ENCODE results near the gene FTH1. TPM values are rescaled to one million over a fixed set of nuclear protein-coding genes. Genes with fewer than 3 reads are reported as not detected.
A peak's percentile ranks its signal among the peaks of the same experiment; 100 is the strongest.

FTH1 gene
- total RNA-seq, 1 experiment from 2014 or later = 2,484 TPM

GRCh38 chr11:61957021-61957770 lies 10.2 kb downstream of the FTH1 start:
- H3K4me3 ChIP-seq (ENCODE audit: low read depth, low read length, poor library complexity, severe bottlenecking) = no peak overlapping the region
- no peaks in the 10 kb centered on the region for H3K27me3 ChIP-seq (replicated peaks; ENCODE audit: insufficient read depth, low read depth, low read length, poor library complexity)
- H3K4me1 ChIP-seq (ENCODE audit: insufficient read depth, low read length, poor library complexity, severe bottlenecking) = peaks cover 5% of the 10 kb centered on the region
- ChIA-PET POLR2A (ENCODE audit: low non-redundant PET) (interaction anchor here (0.6 kb wide), 1 partner anchor 153 kb away, joined by 3 read pairs; no protein-coding TSS in a partner anchor), CTCF (no interaction called here)
- no peak for TF ChIP-seq EZH2 (IDR thresholded peaks at IDR 0.05; ENCODE audit: borderline replicate concordance, low read depth, low read length, poor library complexity, severe bottlenecking)
- no peak for TF ChIP-seq CTCF (conservative IDR thresholded peaks at IDR 0.05; ENCODE audit: low read depth, low read length)
- no TSS peak for BruUV-seq (replicated peaks)
- no peaks in the 10 kb centered on the region for H3K9me3 ChIP-seq (ENCODE audit: low read depth, low read length, poor library complexity, severe bottlenecking)
- DNase-seq (ENCODE audit: low spot score) = no peak
- intact Hi-C loops (cut with micrococcal nuclease; ENCODE audit: unreplicated experiment) = no loop called here
- no peaks in the 10 kb centered on the region for H3K36me3 ChIP-seq (ENCODE audit: insufficient read depth, low read length, poor library complexity, severe bottlenecking)
- no peak overlapping the region for H3K27ac ChIP-seq (ENCODE audit: low read depth, low read length, poor library complexity, severe bottlenecking)

- intact Hi-C loops (cut with micrococcal nuclease; ENCODE audit: unreplicated experiment) = no loop called here
- no peaks in the 10 kb centered on the region for H3K36me3 ChIP-seq (ENCODE audit: insufficient read depth, low read length, poor library complexity, severe bottlenecking)
- no peak for TF ChIP-seq CTCF (conservative IDR thresholded peaks at IDR 0.05; ENCODE audit: low read depth, low read length)
- no peak for TF ChIP-seq EZH2 (IDR thresholded peaks at IDR 0.05; ENCODE audit: borderline replicate concordance, low read depth, low read length, poor library complexity, severe bottlenecking)
- no TSS peak for BruUV-seq (replicated peaks)
- no peak for DNase-seq (ENCODE audit: low spot score)
- POLR2A ChIA-PET (ENCODE audit: low non-redundant PET) = interaction anchor here (0.6 kb wide), 1 partner anchor 152 kb away, joined by 3 read pairs; no protein-coding TSS in a partner anchor
- no peaks in the 10 kb centered on the region for H3K27me3 ChIP-seq (replicated peaks; ENCODE audit: insufficient read depth, low read depth, low read length, poor library complexity)
- H3K4me3 ChIP-seq (ENCODE audit: low read depth, low read length, poor library complexity, severe bottlenecking) = no peak overlapping the region
- no peaks in the 10 kb centered on the region for H3K9me3 ChIP-seq (ENCODE audit: low read depth, low read length, poor library complexity, severe bottlenecking)
- H3K4me1 ChIP-seq (ENCODE audit: insufficient read depth, low read length, poor library complexity, severe bottlenecking) = peaks cover 5% of the 10 kb centered on the region
- H3K27ac ChIP-seq (ENCODE audit: low read depth, low read length, poor library complexity, severe bottlenecking) = no peak overlapping the region
- CTCF ChIA-PET = no interaction called here
Measured at GRCh38 chr11:61956191-61957020, 11.0 kb downstream of the FTH1 start.

- BruUV-seq (replicated peaks) = no TSS peak
- no peaks in the 10 kb centered on the region for H3K27me3 ChIP-seq (replicated peaks; ENCODE audit: insufficient read depth, low read depth, low read length, poor library complexity)
- no peaks in the 10 kb centered on the region for H3K36me3 ChIP-seq (ENCODE audit: insufficient read depth, low read length, poor library complexity, severe bottlenecking)
- H3K27ac ChIP-seq (ENCODE audit: low read depth, low read length, poor library complexity, severe bottlenecking) = peak overlapping the region; percentile 37
- no peak for DNase-seq (ENCODE audit: low spot score)
- peak overlapping the region; percentile 27 for H3K4me3 ChIP-seq (ENCODE audit: low read depth, low read length, poor library complexity, severe bottlenecking)
- H3K9me3 ChIP-seq (ENCODE audit: low read depth, low read length, poor library complexity, severe bottlenecking) = no peaks in the 10 kb centered on the region
- H3K4me1 ChIP-seq (ENCODE audit: insufficient read depth, low read length, poor library complexity, severe bottlenecking) = peaks cover 6% of the 10 kb centered on the region
- ChIA-PET POLR2A (ENCODE audit: low non-redundant PET) (no interaction called here), CTCF (interaction anchor here (1.4 kb wide), 1 partner anchor 57 kb away, joined by 5 read pairs; no protein-coding TSS in a partner anchor)
- TF ChIP-seq CTCF (conservative IDR thresholded peaks at IDR 0.05; ENCODE audit: low read depth, low read length) (0 out of 2 replicates have a peak, but pooled peaks have one; percentile 3), EZH2 (IDR thresholded peaks at IDR 0.05; ENCODE audit: borderline replicate concordance, low read depth, low read length, poor library complexity, severe bottlenecking) (no peak)
- intact Hi-C loops (cut with micrococcal nuclease; ENCODE audit: unreplicated experiment) = no loop called here
Measured at GRCh38 chr11:61955422-61956135, 11.9 kb downstream of the FTH1 start.
